ENCODE results near the gene SPATA3. TPM values are rescaled to one million over a fixed set of nuclear protein-coding genes. Genes with fewer than 3 reads are reported as not detected.

Gene SPATA3
- total and polyA plus RNA-seq, 2 donors, result not detected

DNA sequence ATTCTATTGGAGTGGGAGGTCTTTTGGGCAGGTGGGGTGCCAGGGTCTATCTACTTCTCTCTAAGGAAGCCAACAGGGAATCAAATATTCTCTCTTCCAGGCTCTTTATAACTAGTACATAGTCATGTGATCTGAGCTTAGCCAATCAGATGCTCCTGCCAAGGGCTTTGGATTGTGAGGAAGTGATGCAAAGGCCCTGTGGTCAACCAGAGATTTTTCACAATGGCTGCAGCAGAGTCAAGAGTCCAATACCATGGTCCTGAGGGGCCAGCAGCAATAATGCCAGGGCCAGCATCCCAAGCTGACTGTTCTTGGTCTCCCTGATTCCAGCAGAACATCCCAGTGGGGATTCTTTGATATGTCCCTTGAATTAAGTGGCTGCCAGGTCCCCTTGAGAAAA is 33.0 kb downstream of the SPATA3 start:
- DNase-seq (ENCODE audit: low read depth in 6 of 9, low spot score in 9 of 9), result no peak
- no peak overlapping the region for H3K4me3 ChIP-seq (ENCODE audit: low read length in 2 of 2)
- H3K27ac ChIP-seq (ENCODE audit: low read depth in 1 of 2, low read length in 1 of 2), result no peak overlapping the region
- H3K9me3 ChIP-seq (ENCODE audit: control insufficient read depth in 2 of 2, insufficient read depth in 1 of 2, low read length in 1 of 2), result no peaks in the 10 kb centered on the region
- peaks cover 4 to 23% of the 10 kb centered on the region in 2 donors for H3K27me3 ChIP-seq (ENCODE audit: control insufficient read depth in 2 of 2, insufficient read depth in 1 of 2, low read length in 1 of 2)
- no peaks in the 10 kb centered on the region for H3K4me1 ChIP-seq (ENCODE audit: control insufficient read depth in 2 of 2, insufficient read depth in 2 of 2, low read length in 2 of 2)
- no peaks in the 10 kb centered on the region for H3K36me3 ChIP-seq (ENCODE audit: control insufficient read depth in 2 of 2, insufficient read depth in 2 of 2, low read length in 1 of 2)

DNA sequence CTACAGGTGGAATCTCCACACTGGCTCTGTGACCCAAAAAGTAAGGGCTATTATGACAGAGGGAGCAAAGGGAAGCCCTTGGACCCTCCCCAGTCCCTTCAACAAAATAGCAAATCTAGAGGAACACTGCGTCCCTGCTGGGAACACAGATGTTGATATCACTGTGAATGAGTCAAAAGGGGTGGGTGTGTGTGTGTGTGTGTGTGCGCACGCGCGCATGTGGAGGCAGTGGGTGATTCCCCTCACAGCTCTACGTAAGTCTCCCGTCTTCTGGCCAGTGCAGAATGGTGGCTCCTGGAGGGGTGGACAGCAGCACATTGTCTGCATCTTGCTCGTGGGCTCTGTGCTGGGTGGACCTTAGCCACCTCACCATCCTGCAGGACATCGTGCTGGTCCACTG is 33.6 kb downstream of the SPATA3 start:
- 93% methylated on average over 9 of the region's 9 CpGs for WGBS
- H3K36me3 ChIP-seq (ENCODE audit: control insufficient read depth in 2 of 2, insufficient read depth in 2 of 2, low read length in 1 of 2), result no peaks in the 10 kb centered on the region
- no peak overlapping the region for H3K27ac ChIP-seq (ENCODE audit: low read depth in 1 of 2, low read length in 1 of 2)
- no peak for DNase-seq (ENCODE audit: low read depth in 6 of 9, low spot score in 9 of 9)
- no peaks in the 10 kb centered on the region for H3K9me3 ChIP-seq (ENCODE audit: control insufficient read depth in 2 of 2, insufficient read depth in 1 of 2, low read length in 1 of 2)
- peaks cover 4 to 29% of the 10 kb centered on the region in 2 donors for H3K27me3 ChIP-seq (ENCODE audit: control insufficient read depth in 2 of 2, insufficient read depth in 1 of 2, low read length in 1 of 2)
- H3K4me1 ChIP-seq (ENCODE audit: control insufficient read depth in 2 of 2, insufficient read depth in 2 of 2, low read length in 2 of 2), result no peaks in the 10 kb centered on the region
- no peak overlapping the region for H3K4me3 ChIP-seq (ENCODE audit: low read length in 2 of 2)

DNA sequence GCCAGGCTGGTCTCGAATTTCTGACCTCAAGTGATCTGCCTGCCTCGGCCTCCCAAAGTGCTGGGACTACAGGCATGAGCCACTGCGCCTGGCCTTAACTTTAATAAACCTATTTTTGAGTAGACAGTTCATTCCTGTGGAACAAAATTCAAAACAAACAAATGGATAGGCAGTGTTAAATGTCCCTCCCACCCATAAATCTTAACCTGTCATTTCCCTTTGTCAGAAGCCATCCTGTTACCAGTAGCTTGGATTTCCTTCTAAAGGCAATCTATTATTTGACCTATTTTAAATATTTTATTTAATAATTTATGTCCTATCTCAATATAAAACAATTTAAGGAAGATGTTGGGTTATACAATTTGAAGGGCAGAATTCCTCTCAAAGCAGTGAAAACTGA is 34.8 kb downstream of the SPATA3 start:
- 88% methylated on average over 3 of the region's 3 CpGs for WGBS

DNA sequence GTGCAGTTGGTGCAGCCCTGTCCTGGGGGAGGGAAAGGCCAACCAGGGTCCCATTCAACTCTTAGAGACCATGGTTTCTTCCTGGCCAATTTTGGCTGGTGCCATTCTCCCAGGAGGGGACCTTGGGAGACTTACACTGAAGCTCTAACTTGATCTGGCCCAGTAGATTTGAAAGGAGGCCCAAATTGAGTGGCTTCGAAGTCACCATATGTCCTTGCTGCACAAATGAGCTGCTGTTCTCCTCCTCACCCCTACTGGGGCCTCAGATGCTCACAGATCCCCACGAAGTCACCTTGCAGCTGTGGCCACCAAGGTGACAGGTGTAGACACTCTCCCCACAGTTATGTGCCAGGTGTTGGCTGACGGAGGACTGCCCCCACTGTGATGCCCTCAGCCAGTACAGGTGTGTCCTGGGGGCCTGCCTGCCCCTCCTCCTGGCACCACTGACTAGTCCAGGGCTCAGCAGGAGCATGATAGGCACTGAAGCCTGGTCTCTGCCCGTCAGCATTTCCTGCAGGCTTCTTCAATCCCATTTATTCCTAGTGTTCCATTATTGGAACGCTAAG is 36.7 kb downstream of the SPATA3 start:
- Histone ChIP-seq H3K27ac (ENCODE audit: low read depth in 1 of 2, low read length in 1 of 2) (no peak overlapping the region), H3K4me3 (ENCODE audit: low read length in 2 of 2) (no peak overlapping the region), H3K27me3 (ENCODE audit: control insufficient read depth in 2 of 2, insufficient read depth in 1 of 2, low read length in 1 of 2) (peaks cover 26 to 56% of the 10 kb centered on the region in 2 donors), H3K9me3 (ENCODE audit: control insufficient read depth in 2 of 2, insufficient read depth in 1 of 2, low read length in 1 of 2) (no peaks in the 10 kb centered on the region), H3K4me1 (ENCODE audit: control insufficient read depth in 2 of 2, insufficient read depth in 2 of 2, low read length in 2 of 2) (no peaks in the 10 kb centered on the region), H3K36me3 (ENCODE audit: control insufficient read depth in 2 of 2, insufficient read depth in 2 of 2, low read length in 1 of 2) (no peaks in the 10 kb centered on the region)
- DNase-seq (ENCODE audit: low read depth in 6 of 9, low spot score in 9 of 9), result no peak
- WGBS, result 80% methylated on average over 5 of the region's 5 CpGs

More for the DNA sequence above, 34.8 kb downstream of the SPATA3 start:
- H3K27ac ChIP-seq (ENCODE audit: low read depth in 1 of 2, low read length in 1 of 2), result no peak overlapping the region
- no peaks in the 10 kb centered on the region for H3K9me3 ChIP-seq (ENCODE audit: control insufficient read depth in 2 of 2, insufficient read depth in 1 of 2, low read length in 1 of 2)
- peaks cover 7 to 40% of the 10 kb centered on the region in 2 donors for H3K27me3 ChIP-seq (ENCODE audit: control insufficient read depth in 2 of 2, insufficient read depth in 1 of 2, low read length in 1 of 2)
- H3K36me3 ChIP-seq (ENCODE audit: control insufficient read depth in 2 of 2, insufficient read depth in 2 of 2, low read length in 1 of 2), result no peaks in the 10 kb centered on the region
- no peak overlapping the region for H3K4me3 ChIP-seq (ENCODE audit: low read length in 2 of 2)
- DNase-seq (ENCODE audit: low read depth in 6 of 9, low spot score in 9 of 9), result no peak
- H3K4me1 ChIP-seq (ENCODE audit: control insufficient read depth in 2 of 2, insufficient read depth in 2 of 2, low read length in 2 of 2), result no peaks in the 10 kb centered on the region

DNA sequence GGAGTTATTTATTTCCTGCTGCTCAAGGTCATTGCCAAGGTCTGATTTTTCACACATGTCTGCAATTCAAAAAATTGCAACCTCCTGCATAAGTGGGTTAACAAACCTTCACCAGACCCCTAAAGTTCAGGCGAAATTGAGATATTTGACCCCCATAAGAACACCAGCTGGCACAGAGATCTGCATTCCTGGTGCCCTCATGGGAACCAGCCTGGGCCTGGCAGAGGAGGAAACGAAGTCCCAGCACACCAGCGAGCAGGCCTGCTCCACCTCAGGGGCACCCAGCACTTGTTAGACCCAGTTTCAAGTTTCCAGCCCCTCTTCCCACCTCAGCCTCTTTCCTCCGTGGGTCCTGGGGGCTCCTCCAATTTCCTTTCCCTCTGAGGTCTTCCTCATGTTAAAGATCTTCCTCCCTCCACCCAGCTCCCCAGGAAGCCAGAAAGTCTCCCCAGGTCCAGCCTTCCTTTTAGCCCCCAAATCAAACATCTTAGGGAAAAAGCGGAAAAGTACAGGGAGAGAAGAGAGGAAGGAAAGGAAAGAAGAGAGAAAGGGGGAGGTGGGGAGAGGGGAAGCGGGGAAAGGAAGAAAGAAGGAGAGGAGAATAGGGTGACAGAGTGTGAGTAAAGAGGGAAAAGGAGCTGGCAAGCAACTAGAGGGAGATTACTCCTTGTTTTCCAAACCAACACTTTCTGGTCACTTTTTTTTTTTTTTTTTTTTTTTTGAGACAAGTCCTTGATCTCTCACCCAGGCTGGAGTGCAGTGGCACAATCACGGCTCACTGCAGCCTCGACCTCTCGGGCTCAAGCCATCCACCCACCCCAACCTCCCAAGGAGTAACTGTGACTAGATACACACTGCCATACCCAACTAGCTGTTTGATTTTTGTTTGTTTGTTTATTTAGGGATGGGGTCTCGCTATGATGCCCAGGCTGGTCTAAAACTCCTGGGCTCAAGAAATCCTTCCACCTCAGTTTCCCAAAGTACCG is 37.5 kb downstream of the SPATA3 start:
- DNase-seq (ENCODE audit: low read depth in 6 of 9, low spot score in 9 of 9), result no peak
- Histone ChIP-seq H3K4me1 (ENCODE audit: control insufficient read depth in 2 of 2, insufficient read depth in 2 of 2, low read length in 2 of 2) (peaks cover 0 to 3% of the 10 kb centered on the region in 2 donors), H3K27ac (ENCODE audit: low read depth in 1 of 2, low read length in 1 of 2) (no peak overlapping the region), H3K9me3 (ENCODE audit: control insufficient read depth in 2 of 2, insufficient read depth in 1 of 2, low read length in 1 of 2) (no peaks in the 10 kb centered on the region), H3K27me3 (ENCODE audit: control insufficient read depth in 2 of 2, insufficient read depth in 1 of 2, low read length in 1 of 2) (peaks cover 33 to 58% of the 10 kb centered on the region in 2 donors), H3K4me3 (ENCODE audit: low read length in 2 of 2) (no peak overlapping the region), H3K36me3 (ENCODE audit: control insufficient read depth in 2 of 2, insufficient read depth in 2 of 2, low read length in 1 of 2) (no peaks in the 10 kb centered on the region)
- WGBS, result 88% methylated on average over 11 of the region's 11 CpGs

DNA sequence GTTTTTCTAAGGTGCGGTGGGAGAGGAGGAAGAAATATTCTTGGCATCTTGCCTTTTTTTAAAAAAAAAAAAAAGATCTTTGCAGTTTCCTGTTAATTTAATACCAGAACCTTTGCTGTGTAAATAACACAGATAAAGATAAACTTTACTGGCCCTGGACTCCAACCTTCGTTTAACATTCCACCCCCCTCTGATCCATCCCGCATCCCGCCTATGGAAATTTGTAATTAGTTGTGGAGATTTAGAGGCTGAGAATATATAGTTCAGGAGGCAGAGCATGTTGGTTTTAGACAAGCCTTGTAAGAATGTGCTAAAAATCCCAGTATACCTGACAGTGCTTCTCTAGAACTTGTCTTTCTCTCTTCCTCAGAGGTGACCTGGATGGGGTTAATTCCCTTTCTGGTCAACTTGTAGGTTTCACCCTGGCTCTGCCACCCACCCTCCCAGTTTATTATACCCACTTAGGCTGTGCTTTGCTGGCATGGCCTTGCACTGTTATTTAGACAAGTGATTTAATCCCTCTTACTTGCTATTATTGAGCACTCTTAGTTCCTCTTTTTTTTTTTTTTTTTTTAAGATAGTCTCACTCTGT is 38.5 kb downstream of the SPATA3 start:
- Histone ChIP-seq H3K36me3 (ENCODE audit: control insufficient read depth in 2 of 2, insufficient read depth in 2 of 2, low read length in 1 of 2) (no peaks in the 10 kb centered on the region), H3K27ac (ENCODE audit: low read depth in 1 of 2, low read length in 1 of 2) (no peak overlapping the region), H3K27me3 (ENCODE audit: control insufficient read depth in 2 of 2, insufficient read depth in 1 of 2, low read length in 1 of 2) (peaks cover 41 to 68% of the 10 kb centered on the region in 2 donors), H3K4me1 (ENCODE audit: control insufficient read depth in 2 of 2, insufficient read depth in 2 of 2, low read length in 2 of 2) (peaks cover 0 to 3% of the 10 kb centered on the region in 2 donors), H3K9me3 (ENCODE audit: control insufficient read depth in 2 of 2, insufficient read depth in 1 of 2, low read length in 1 of 2) (no peaks in the 10 kb centered on the region), H3K4me3 (ENCODE audit: low read length in 2 of 2) (no peak overlapping the region)
- WGBS, result 40% methylated on average over 4 of the region's 4 CpGs
- no peak for DNase-seq (ENCODE audit: low read depth in 6 of 9, low spot score in 9 of 9)

DNA sequence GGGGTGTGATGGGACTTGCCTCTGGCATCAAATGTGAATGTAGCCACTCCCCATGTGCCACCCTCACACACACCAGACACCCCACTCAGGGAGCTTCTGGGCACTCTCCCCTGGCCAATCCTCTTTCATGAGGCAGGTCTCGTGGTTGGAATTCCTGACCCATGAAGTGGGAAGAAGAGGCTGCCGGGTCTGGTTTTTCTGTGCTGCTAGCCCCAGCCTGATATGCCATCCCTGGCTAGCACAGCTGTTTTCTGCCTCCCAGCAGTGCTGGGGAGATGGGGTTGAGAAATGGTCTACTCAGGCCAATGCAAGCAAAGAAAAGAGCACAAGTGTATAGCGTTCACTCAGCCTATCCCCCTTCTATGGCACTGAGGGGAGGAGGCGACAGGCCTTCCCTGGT is 40.2 kb downstream of the SPATA3 start:
- peaks cover 48 to 85% of the 10 kb centered on the region in 2 donors for H3K27me3 ChIP-seq (ENCODE audit: control insufficient read depth in 2 of 2, insufficient read depth in 1 of 2, low read length in 1 of 2)
- 92% methylated on average over 4 of the region's 4 CpGs for WGBS
- no peaks in the 10 kb centered on the region for H3K36me3 ChIP-seq (ENCODE audit: control insufficient read depth in 2 of 2, insufficient read depth in 2 of 2, low read length in 1 of 2)
- H3K4me3 ChIP-seq (ENCODE audit: low read length in 2 of 2), result no peak overlapping the region
- DNase-seq (ENCODE audit: low read depth in 6 of 9, low spot score in 9 of 9), result no peak
- no peak overlapping the region for H3K27ac ChIP-seq (ENCODE audit: low read depth in 1 of 2, low read length in 1 of 2)
- H3K4me1 ChIP-seq (ENCODE audit: control insufficient read depth in 2 of 2, insufficient read depth in 2 of 2, low read length in 2 of 2), result peaks cover 0 to 3% of the 10 kb centered on the region in 2 donors
- H3K9me3 ChIP-seq (ENCODE audit: control insufficient read depth in 2 of 2, insufficient read depth in 1 of 2, low read length in 1 of 2), result no peaks in the 10 kb centered on the region

DNA sequence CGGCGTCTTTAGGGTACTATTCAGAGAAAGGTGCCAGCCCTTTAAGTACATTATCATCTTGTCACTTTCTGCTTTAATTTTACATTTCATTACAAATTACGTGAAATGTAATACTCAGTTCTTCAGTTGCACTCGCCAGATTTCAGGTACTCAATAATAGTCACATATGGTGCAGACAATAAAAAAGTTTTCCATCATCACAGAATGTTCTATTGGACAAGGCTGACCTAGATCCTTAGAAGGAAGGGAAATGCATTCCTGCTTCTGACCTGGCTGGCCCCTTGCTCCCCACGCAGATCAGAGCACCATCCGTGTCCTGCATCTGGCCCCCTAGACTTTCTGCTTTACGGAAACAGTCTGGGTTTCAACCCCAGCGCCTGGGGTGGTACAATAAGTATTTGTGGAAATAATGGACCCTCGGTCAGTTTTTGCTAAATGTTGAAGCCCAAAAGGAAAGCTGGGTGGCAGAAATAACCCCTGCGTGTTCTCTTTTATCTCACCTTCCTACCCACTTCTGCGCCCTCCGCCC is 40.7 kb downstream of the SPATA3 start:
- Histone ChIP-seq H3K27ac (ENCODE audit: low read depth in 1 of 2, low read length in 1 of 2) (no peak overlapping the region), H3K27me3 (ENCODE audit: control insufficient read depth in 2 of 2, insufficient read depth in 1 of 2, low read length in 1 of 2) (peaks cover 48 to 90% of the 10 kb centered on the region in 2 donors), H3K4me1 (ENCODE audit: control insufficient read depth in 2 of 2, insufficient read depth in 2 of 2, low read length in 2 of 2) (peaks cover 0 to 3% of the 10 kb centered on the region in 2 donors), H3K4me3 (ENCODE audit: low read length in 2 of 2) (no peak overlapping the region), H3K9me3 (ENCODE audit: control insufficient read depth in 2 of 2, insufficient read depth in 1 of 2, low read length in 1 of 2) (no peaks in the 10 kb centered on the region), H3K36me3 (ENCODE audit: control insufficient read depth in 2 of 2, insufficient read depth in 2 of 2, low read length in 1 of 2) (no peaks in the 10 kb centered on the region)
- WGBS, result 74% methylated on average over 12 of the region's 12 CpGs
- DNase-seq (ENCODE audit: low read depth in 6 of 9, low spot score in 9 of 9), result no peak

Data from thymus (tissue), 11 donors.